ENCODE measurements around the gene FOXO1.

Gene FOXO1

GRCh38 chr13:40652588-40652940, 13.9 kb downstream of the FOXO1 start:
- H3K27me3 ChIP-seq = no peaks in the 10 kb centered on the region
- intact Hi-C loops (cut with DNase I; ENCODE audit: low total_unique reads) = no loop called here
- H3K36me3 ChIP-seq = no peaks in the 10 kb centered on the region
- no peak overlapping the region for H3K4me3 ChIP-seq
- H3K4me1 ChIP-seq = peaks cover 0 to 66% (median 21%) of the 10 kb centered on the region in 4 donors
- no peak for TF ChIP-seq CTCF (IDR thresholded peaks at IDR 0.05)
- no peak overlapping the region for H3K27ac ChIP-seq
- no peaks in the 10 kb centered on the region for H3K9me3 ChIP-seq
- no peak for DNase-seq

- peaks cover 0 to 65% (median 22%) of the 10 kb centered on the region in 4 donors for H3K4me1 ChIP-seq
- intact Hi-C loops (cut with DNase I; ENCODE audit: low total_unique reads) = no loop called here
Observed at GRCh38 chr13:40651866-40652587, 14.4 kb downstream of the FOXO1 start.

GRCh38 chr13:40648841-40649240, 17.6 kb downstream of the FOXO1 start:
- Histone ChIP-seq H3K4me1 (peaks cover 0 to 86% (median 42%) of the 10 kb centered on the region in 4 donors), H3K9me3 (no peaks in the 10 kb centered on the region), H3K4me3 (no peak overlapping the region), H3K36me3 (no peaks in the 10 kb centered on the region), H3K27me3 (no peaks in the 10 kb centered on the region), H3K27ac (no peak overlapping the region)
- DNase-seq = no peak
- no peak for TF ChIP-seq CTCF (IDR thresholded peaks at IDR 0.05)
- intact Hi-C loops (cut with DNase I; ENCODE audit: low total_unique reads) = no loop called here

More at GRCh38 chr13:40651866-40652587, 14.4 kb downstream of the FOXO1 start:
- no peaks in the 10 kb centered on the region for H3K36me3 ChIP-seq
- no peaks in the 10 kb centered on the region for H3K9me3 ChIP-seq
- no peaks in the 10 kb centered on the region for H3K27me3 ChIP-seq
- TF ChIP-seq CTCF (IDR thresholded peaks at IDR 0.05) = no peak
- no peak overlapping the region for H3K27ac ChIP-seq
- no peak for DNase-seq
- H3K4me3 ChIP-seq = no peak overlapping the region

GRCh38 chr13:40648040-40648439, 18.4 kb downstream of the FOXO1 start:
- Histone ChIP-seq H3K4me3 (no peak overlapping the region), H3K27me3 (no peaks in the 10 kb centered on the region), H3K4me1 (peaks cover 0 to 82% (median 43%) of the 10 kb centered on the region in 4 donors), H3K27ac (no peak overlapping the region), H3K9me3 (no peaks in the 10 kb centered on the region), H3K36me3 (no peaks in the 10 kb centered on the region)
- intact Hi-C loops (cut with DNase I; ENCODE audit: low total_unique reads) = no loop called here
- TF ChIP-seq CTCF (IDR thresholded peaks at IDR 0.05) = no peak
- DNase-seq = no peak

GRCh38 chr13:40644838-40645604, 21.4 kb downstream of the FOXO1 start:
- intact Hi-C loops (cut with DNase I; ENCODE audit: low total_unique reads) = no loop called here
- Histone ChIP-seq H3K4me1 (peaks cover 0 to 71% (median 48%) of the 10 kb centered on the region in 4 donors), H3K4me3 (no peak overlapping the region), H3K9me3 (no peaks in the 10 kb centered on the region), H3K36me3 (no peaks in the 10 kb centered on the region), H3K27ac (no peak overlapping the region), H3K27me3 (no peaks in the 10 kb centered on the region)
- DNase-seq = no peak
- no peak for TF ChIP-seq CTCF (IDR thresholded peaks at IDR 0.05)

Data from tibial artery (tissue), 4 donors.